Skeletal muscle satellite cell (primary cell): Measurements from ENCODE around the gene GRIA1.
A peak's percentile ranks its signal among the peaks of the same experiment; 100 is the strongest.

ENCODE experiments used
- H3K27me3 ChIP-seq: 2 replicates; pipeline ENCODE4 v1.7.0; 2013; ENCODE audit warnings: low read length; ENCODE audit not compliant: control insufficient read depth, insufficient read depth
- H3K36me3 ChIP-seq: 2 replicates; pipeline ENCODE4 v1.7.0; 2013; ENCODE audit warnings: mild to moderate bottlenecking, control low read depth, low read length; ENCODE audit not compliant: insufficient read depth
- H3K4me1 ChIP-seq: 2 replicates; pipeline ENCODE4 v1.7.0; 2013; ENCODE audit warnings: low read length; ENCODE audit not compliant: control insufficient read depth, insufficient read depth
- H3K4me2 ChIP-seq: 2 replicates; pipeline ENCODE4 v1.7.0; 2013; ENCODE audit warnings: mild to moderate bottlenecking, low read length
- H3K4me3 ChIP-seq: 2 replicates; pipeline ENCODE4 v1.7.0; 2013; ENCODE audit warnings: low read length
- H3K9ac ChIP-seq: 2 replicates; pipeline ENCODE4 v1.7.0; 2013; ENCODE audit warnings: mild to moderate bottlenecking, low read depth, low read length, moderate library complexity
- H3K9me3 ChIP-seq: replicated peaks from 2 replicates; pipeline ENCODE4 v1.7.0; 2013; ENCODE audit warnings: mild to moderate bottlenecking, control low read depth, low read length

GRIA1 gene

GRCh38 chr5:153552886-153553285 is 62.4 kb downstream of the GRIA1 start:
- Histone ChIP-seq H3K9ac (peak overlapping the region; percentile 68), H3K27me3 (no peaks in the 10 kb centered on the region), H3K9me3 (no peaks in the 10 kb centered on the region), H3K4me2 (no peak overlapping the region), H3K4me3 (no peak overlapping the region), H3K36me3 (no peaks in the 10 kb centered on the region), H3K4me1 (peaks cover 53% of the 10 kb centered on the region)

GRCh38 chr5:153555420-153556114 is 65.1 kb downstream of the GRIA1 start:
- Histone ChIP-seq H3K4me3 (no peak overlapping the region), H3K4me1 (peaks cover 51% of the 10 kb centered on the region)

DNA sequence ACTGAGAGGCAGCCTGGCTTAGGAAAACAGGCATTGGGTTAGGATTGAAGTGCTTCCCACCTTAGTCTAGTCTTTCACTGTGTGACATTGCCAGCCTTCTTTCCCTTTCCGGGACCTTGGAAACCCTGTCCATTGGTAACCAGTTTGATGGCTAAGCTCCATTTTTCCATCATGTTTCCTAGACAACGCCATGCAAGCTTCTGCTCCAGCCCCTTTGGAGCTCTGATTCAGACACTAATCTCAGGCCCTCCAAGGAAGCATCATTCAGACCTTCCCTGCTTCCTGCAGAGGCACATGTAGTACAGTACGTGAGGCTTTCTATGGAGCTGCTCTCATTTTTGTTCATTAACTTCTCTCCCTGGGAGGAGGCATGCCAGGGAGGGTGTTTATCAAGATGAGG is 68.5 kb downstream of the GRIA1 start:
- no peaks in the 10 kb centered on the region for H3K9me3 ChIP-seq
- H3K9ac ChIP-seq: no peak overlapping the region
- H3K4me3 ChIP-seq: no peak overlapping the region
- no peaks in the 10 kb centered on the region for H3K27me3 ChIP-seq
- no peak overlapping the region for H3K4me2 ChIP-seq
- H3K4me1 ChIP-seq: peaks cover 32% of the 10 kb centered on the region
- no peaks in the 10 kb centered on the region for H3K36me3 ChIP-seq

More at GRCh38 chr5:153555420-153556114, 65.1 kb downstream of the GRIA1 start:
- Histone ChIP-seq H3K9ac (no peak overlapping the region), H3K9me3 (no peaks in the 10 kb centered on the region), H3K4me2 (peak overlapping the region; percentile 19), H3K27me3 (no peaks in the 10 kb centered on the region), H3K36me3 (no peaks in the 10 kb centered on the region)

DNA sequence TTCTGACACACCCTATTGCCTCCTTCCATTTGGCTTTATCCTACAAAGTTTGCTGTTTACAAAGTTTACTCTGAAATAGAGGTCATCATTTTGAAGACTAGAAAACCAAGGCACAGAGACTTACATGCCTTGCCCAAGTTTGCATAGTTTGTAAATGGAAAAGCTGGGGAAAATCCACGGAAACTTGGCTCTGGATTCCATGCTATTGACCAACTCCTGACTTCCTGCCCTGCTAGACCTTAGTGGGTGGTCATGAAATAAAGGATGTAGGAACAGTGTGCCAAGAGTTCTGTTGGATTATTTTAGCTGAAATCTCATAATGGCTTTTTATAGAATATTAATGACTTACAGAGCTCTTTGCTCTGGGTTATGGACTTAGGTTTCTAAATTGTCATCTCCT is 69.5 kb downstream of the GRIA1 start:
- Histone ChIP-seq H3K36me3 (no peaks in the 10 kb centered on the region), H3K4me3 (no peak overlapping the region), H3K9ac (no peak overlapping the region), H3K27me3 (no peaks in the 10 kb centered on the region), H3K4me2 (no peak overlapping the region), H3K4me1 (peaks cover 23% of the 10 kb centered on the region), H3K9me3 (no peaks in the 10 kb centered on the region)

GRCh38 chr5:153562189-153562588 is 71.7 kb downstream of the GRIA1 start:
- peaks cover 19% of the 10 kb centered on the region for H3K4me1 ChIP-seq
- no peak overlapping the region for H3K4me3 ChIP-seq
- H3K9me3 ChIP-seq: no peaks in the 10 kb centered on the region
- no peak overlapping the region for H3K9ac ChIP-seq
- H3K27me3 ChIP-seq: no peaks in the 10 kb centered on the region
- no peaks in the 10 kb centered on the region for H3K36me3 ChIP-seq
- H3K4me2 ChIP-seq: peak overlapping the region; percentile 30

GRCh38 chr5:153565822-153566221 is 75.4 kb downstream of the GRIA1 start:
- peaks cover 38% of the 10 kb centered on the region for H3K4me1 ChIP-seq
- no peaks in the 10 kb centered on the region for H3K36me3 ChIP-seq
- no peak overlapping the region for H3K4me2 ChIP-seq
- H3K27me3 ChIP-seq: no peaks in the 10 kb centered on the region
- no peak overlapping the region for H3K9ac ChIP-seq
- no peaks in the 10 kb centered on the region for H3K9me3 ChIP-seq
- H3K4me3 ChIP-seq: no peak overlapping the region

GRCh38 chr5:153569036-153569435 is 78.6 kb downstream of the GRIA1 start:
- Histone ChIP-seq H3K4me2 (no peak overlapping the region), H3K36me3 (no peaks in the 10 kb centered on the region), H3K4me3 (no peak overlapping the region), H3K4me1 (peaks cover 42% of the 10 kb centered on the region), H3K9ac (no peak overlapping the region), H3K9me3 (no peaks in the 10 kb centered on the region), H3K27me3 (no peaks in the 10 kb centered on the region)

- Histone ChIP-seq H3K4me1 (peaks cover 38% of the 10 kb centered on the region), H3K9ac (no peak overlapping the region), H3K9me3 (no peaks in the 10 kb centered on the region), H3K4me3 (no peak overlapping the region), H3K27me3 (no peaks in the 10 kb centered on the region), H3K4me2 (no peak overlapping the region), H3K36me3 (no peaks in the 10 kb centered on the region)
Measured at GRCh38 chr5:153571162-153571561, 80.7 kb downstream of the GRIA1 start.

DNA sequence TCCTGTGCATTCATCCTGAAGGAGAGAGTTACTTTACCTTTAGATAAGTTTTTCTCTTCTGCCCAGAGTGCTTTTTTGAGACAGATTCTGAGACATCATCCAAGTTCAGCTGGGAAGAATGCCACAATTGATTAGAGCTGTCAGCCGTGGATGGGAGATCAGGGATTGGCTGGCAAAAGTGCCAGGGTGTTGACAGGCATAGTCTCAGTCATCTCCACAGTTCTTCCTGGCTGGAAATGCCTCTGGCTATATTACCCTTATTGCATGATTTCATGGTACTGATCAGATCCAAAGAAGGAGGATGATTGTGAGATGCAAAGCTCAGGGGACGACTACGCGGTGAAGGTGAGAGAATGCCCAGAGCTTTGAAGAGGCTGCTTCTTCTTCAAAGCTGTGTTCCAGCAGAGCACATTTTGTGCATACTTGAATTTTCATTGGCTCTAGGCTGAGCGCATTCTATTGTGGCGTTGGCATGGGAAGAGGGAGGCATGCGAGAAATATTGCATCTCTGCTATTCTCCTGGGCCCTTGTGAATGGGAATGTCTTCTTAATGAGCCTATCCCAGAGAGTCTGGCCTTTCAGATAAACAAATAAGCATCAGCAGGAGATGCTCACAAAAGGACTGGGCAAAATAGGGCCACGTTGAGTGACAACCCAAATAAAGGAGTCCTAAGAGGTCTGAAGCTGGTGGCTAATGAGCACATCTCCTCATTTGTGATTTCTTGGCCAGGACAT is 82.1 kb downstream of the GRIA1 start:
- Histone ChIP-seq H3K36me3 (no peaks in the 10 kb centered on the region), H3K27me3 (no peaks in the 10 kb centered on the region), H3K4me1 (peaks cover 38% of the 10 kb centered on the region), H3K9me3 (no peaks in the 10 kb centered on the region), H3K9ac (no peak overlapping the region), H3K4me3 (no peak overlapping the region), H3K4me2 (no peak overlapping the region)

DNA sequence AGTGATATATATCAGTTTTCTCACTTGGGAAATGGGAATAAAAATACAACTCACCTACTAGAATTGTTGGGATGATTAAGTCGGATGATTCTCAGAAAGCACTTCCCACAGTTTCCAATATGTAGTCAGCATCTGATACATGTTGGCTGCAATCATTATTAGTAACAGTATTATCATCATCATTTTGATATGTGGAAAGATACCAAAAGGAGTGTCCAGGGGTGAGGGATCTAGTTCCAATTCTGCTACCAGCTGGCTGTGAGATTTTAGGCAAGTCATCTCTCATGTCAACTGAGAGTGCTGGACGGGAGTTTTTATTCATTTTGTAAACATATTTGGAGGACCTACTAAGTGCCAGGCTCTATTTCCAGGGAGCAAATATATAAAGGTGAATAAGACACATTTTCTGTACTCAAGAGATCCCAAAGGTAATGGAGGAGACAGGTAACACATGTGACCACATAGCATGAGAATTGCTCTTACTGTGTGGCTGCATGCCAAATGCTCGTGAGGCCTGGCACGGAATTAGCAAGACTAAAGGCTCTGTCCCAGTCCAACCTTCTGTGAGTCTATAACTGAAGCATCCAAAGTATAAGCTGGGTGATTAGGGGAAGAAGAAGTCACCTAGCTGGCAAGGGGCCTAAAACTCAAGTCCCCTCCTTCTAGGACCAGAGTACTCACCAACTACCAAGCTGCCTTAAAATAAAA is 83.0 kb downstream of the GRIA1 start:
- H3K36me3 ChIP-seq: no peaks in the 10 kb centered on the region
- no peaks in the 10 kb centered on the region for H3K9me3 ChIP-seq
- no peak overlapping the region for H3K4me3 ChIP-seq
- no peak overlapping the region for H3K4me2 ChIP-seq
- H3K27me3 ChIP-seq: no peaks in the 10 kb centered on the region
- H3K4me1 ChIP-seq: peaks cover 34% of the 10 kb centered on the region
- H3K9ac ChIP-seq: no peak overlapping the region

GRCh38 chr5:153584126-153584959 is 93.9 kb downstream of the GRIA1 start:
- peaks cover 13% of the 10 kb centered on the region for H3K4me1 ChIP-seq
- H3K27me3 ChIP-seq: no peaks in the 10 kb centered on the region
- H3K9me3 ChIP-seq: no peaks in the 10 kb centered on the region
- H3K4me3 ChIP-seq: no peak overlapping the region
- H3K4me2 ChIP-seq: no peak overlapping the region
- no peaks in the 10 kb centered on the region for H3K36me3 ChIP-seq
- H3K9ac ChIP-seq: no peak overlapping the region
